PC-9 (cell line): ENCODE data around the gene AMBRA1. TPM values are rescaled to one million over a fixed set of nuclear protein-coding genes. Genes with fewer than 3 reads are reported as not detected.
A peak's percentile ranks its signal among the peaks of the same experiment; 100 is the strongest.
"Not testable (repeated sequence)": the region's sequence is repeated elsewhere in the genome, so short reads cannot be mapped to it uniquely, and the experiment has no call there.

ENCODE experiments used
- BruUV-seq: library from RNA; stranded (reverse); fragments of 400-500 nt; replicated peaks from 2 replicates; lab custom pipeline; 2021; lab: Mats Ljungman, UMichigan
- CTCF ChIA-PET: fragments of 300-600 bp; sonication (Branson Sonifier 250); formaldehyde crosslinking; loops from one replicate; lab custom pipeline; 2022; ENCODE audit warnings: antibody characterized with exemption; lab: Charles Lee
- POLR2A ChIA-PET: fragments of 300-600 bp; sonication (Branson Sonifier 250); formaldehyde crosslinking; loops from one replicate; lab custom pipeline; 2022; ENCODE audit warnings: antibody characterized with exemption; ENCODE audit not compliant: unreplicated experiment; lab: Charles Lee
- DNase-seq, 2 experiments: peaks; one replicate each; pipeline versions ENCODE4 v3.0.0 to v3.0.0-alpha.2; 2015 to 2022; ENCODE audit warnings: mixed read lengths in 1 of 2
- H2AFZ ChIP-seq: fragments of 200-600 bp; sonication (generic); 2 replicates; pipeline ENCODE4 v1.8.1; 2017; ENCODE audit warnings: antibody characterized with exemption
- H3F3A ChIP-seq: fragments of 200-600 bp; sonication (generic); 2 replicates; pipeline ENCODE4 v1.8.1; 2017; ENCODE audit warnings: antibody characterized with exemption, mild to moderate bottlenecking, low read depth; ENCODE audit not compliant: insufficient read depth
- H3K27ac ChIP-seq: fragments of 200-600 bp; sonication (generic); 2 replicates; pipeline ENCODE4 v1.6.1; 2016; ENCODE audit warnings: mixed run types
- H3K27me3 ChIP-seq: fragments of 200-600 bp; sonication (generic); 2 replicates; pipeline ENCODE4 v1.6.1; 2016; ENCODE audit warnings: low read depth, mixed run types; ENCODE audit not compliant: insufficient read depth
- H3K36me3 ChIP-seq: fragments of 200-600 bp; sonication (generic); 2 replicates; pipeline ENCODE4 v1.6.1; 2016; ENCODE audit warnings: low read depth, mixed run types
- H3K4me1 ChIP-seq: fragments of 200-600 bp; sonication (generic); replicated peaks from 2 replicates; pipeline ENCODE4 v1.6.1; 2016; ENCODE audit warnings: mixed run types; ENCODE audit not compliant: insufficient read depth
- H3K4me2 ChIP-seq: fragments of 200-600 bp; sonication (generic); 2 replicates; pipeline ENCODE4 v1.6.1; 2017; ENCODE audit warnings: mixed run types
- H3K4me3 ChIP-seq: fragments of 200-600 bp; sonication (generic); 2 replicates; pipeline ENCODE4 v1.6.1; 2016; ENCODE audit warnings: mixed run types
- H3K79me2 ChIP-seq: fragments of 200-600 bp; sonication (generic); 2 replicates; pipeline ENCODE4 v1.6.1; 2017; ENCODE audit warnings: low read depth, mixed run types
- H3K9me2 ChIP-seq: fragments of 200-600 bp; sonication (generic); 2 replicates; pipeline ENCODE4 v1.8.1; 2017; ENCODE audit warnings: mild to moderate bottlenecking; ENCODE audit not compliant: insufficient read depth
- H3K9me3 ChIP-seq: fragments of 200-600 bp; sonication (generic); 2 replicates; pipeline ENCODE4 v1.8.1; 2016; ENCODE audit warnings: low read depth; ENCODE audit not compliant: insufficient read depth
- H4K20me1 ChIP-seq: fragments of 200-600 bp; sonication (generic); 2 replicates; pipeline ENCODE4 v1.8.1; 2017; ENCODE audit not compliant: insufficient read depth
- CTCF ChIP-seq: fragments of 200-600 bp; sonication (generic); conservative IDR thresholded peaks from 2 replicates; pipeline ENCODE4 v1.6.1; 2017; ENCODE audit warnings: mixed run types, antibody characterized with exemption, mild to moderate bottlenecking, moderate library complexity
- EZH2 ChIP-seq: fragments of 200-600 bp; sonication (generic); IDR thresholded peaks from 2 replicates; pipeline ENCODE4 v1.8.0; 2017; ENCODE audit warnings: antibody characterized with exemption, low read depth
- intact Hi-C: fragments of 100-400 bp; cut with micrococcal nuclease; formaldehyde crosslinking; loops from one replicate; pipeline ENCODE4 v1.10.0; 2022; ENCODE audit not compliant: unreplicated experiment
- total RNA-seq: library from RNA; stranded (reverse); gene quantifications from 2 replicates; pipeline ENCODE4 v1.2.3, GENCODE V29; 2021

AMBRA1 gene
- total RNA-seq, 1 experiment from 2014 or later = 41.4 TPM

GRCh38 chr11:46590740-46591605 lies 2.9 kb downstream of the AMBRA1 start:
- Histone ChIP-seq H2AFZ (no peak overlapping the region), H3K9me2 (no peaks in the 10 kb centered on the region), H3K4me1 (peaks cover 30% of the 10 kb centered on the region), H3K79me2 (peaks cover 78% of the 10 kb centered on the region), H3F3A (peaks cover 10% of the 10 kb centered on the region; the same call in 1 of the 2 replicates), H3K27me3 (no peaks in the 10 kb centered on the region), H3K4me2 (peak overlapping the region; percentile 91), H4K20me1 (peaks cover 39% of the 10 kb centered on the region), H3K36me3 (peaks cover 4% of the 10 kb centered on the region), H3K9me3 (no peaks in the 10 kb centered on the region), H3K27ac (0 out of 2 replicates have a peak overlapping the region, but pooled peaks have one; percentile 5), H3K4me3 (peak overlapping the region; percentile 29; the same call in 1 of the 2 replicates)
- no TSS peak for BruUV-seq
- intact Hi-C loops = no loop called here
- POLR2A ChIA-PET = interaction anchor here (0.7 kb wide), 1 partner anchor 26 kb away, joined by 7 read pairs; the partner anchor contains the start of gene ATG13
- CTCF ChIA-PET = interaction anchor here (1.2 kb wide), 1 partner anchor 51 kb away, joined by 3 read pairs; no protein-coding TSS in a partner anchor
- no peak for DNase-seq
- no peak for TF ChIP-seq EZH2
- TF ChIP-seq CTCF = no peak

GRCh38 chr11:46588915-46589314 lies 4.9 kb downstream of the AMBRA1 start:
- Histone ChIP-seq H3K4me1 (peaks cover 20% of the 10 kb centered on the region), H3K9me2 (no peaks in the 10 kb centered on the region), H4K20me1 (peaks cover 49% of the 10 kb centered on the region), H3K9me3 (no peaks in the 10 kb centered on the region), H3K4me2 (0 out of 2 replicates have a peak overlapping the region, but pooled peaks have one; percentile 1), H3K27ac (no peak overlapping the region; the same call in 1 of the 2 replicates), H2AFZ (no peak overlapping the region), H3K36me3 (peaks cover 4% of the 10 kb centered on the region), H3F3A (peaks cover 10% of the 10 kb centered on the region; the same call in 1 of the 2 replicates), H3K27me3 (no peaks in the 10 kb centered on the region), H3K4me3 (no peak overlapping the region), H3K79me2 (peaks cover 93% of the 10 kb centered on the region)
- no peak for DNase-seq
- no TSS peak for BruUV-seq
- TF ChIP-seq EZH2 (no peak), CTCF (no peak)
- intact Hi-C loops = no loop called here
- ChIA-PET CTCF (no interaction called here), POLR2A (no interaction called here)

GRCh38 chr11:46588131-46588530 lies 5.7 kb downstream of the AMBRA1 start:
- Histone ChIP-seq H3K9me3 (no peaks in the 10 kb centered on the region), H3K27me3 (no peaks in the 10 kb centered on the region), H3K4me3 (no peak overlapping the region), H4K20me1 (peaks cover 49% of the 10 kb centered on the region), H3K27ac (no peak overlapping the region), H2AFZ (no peak overlapping the region), H3K36me3 (peaks cover 4% of the 10 kb centered on the region), H3K79me2 (peaks cover 86% of the 10 kb centered on the region), H3F3A (peaks cover 10% of the 10 kb centered on the region; the same call in 1 of the 2 replicates), H3K4me1 (peaks cover 20% of the 10 kb centered on the region), H3K9me2 (no peaks in the 10 kb centered on the region), H3K4me2 (no peak overlapping the region)
- TF ChIP-seq CTCF (no peak), EZH2 (no peak)
- no TSS peak for BruUV-seq
- intact Hi-C loops = no loop called here
- ChIA-PET CTCF (no interaction called here), POLR2A (interaction anchor here (0.7 kb wide), 1 partner anchor 670 kb away, joined by 4 read pairs; no protein-coding TSS in a partner anchor)
- no peak for DNase-seq

GRCh38 chr11:46583513-46583912 lies 10.3 kb downstream of the AMBRA1 start:
- intact Hi-C loops, H3K4me1 ChIP-seq, H3K36me3 ChIP-seq, H2AFZ ChIP-seq, H3K4me2 ChIP-seq, H3K4me3 ChIP-seq, H3K9me2 ChIP-seq, POLR2A ChIA-PET, H3K9me3 ChIP-seq, H3K27ac ChIP-seq, DNase-seq, H3K27me3 ChIP-seq, H3F3A ChIP-seq, CTCF ChIA-PET, BruUV-seq: not testable (repeated sequence)
- H4K20me1 ChIP-seq = peaks cover 39% of the 10 kb centered on the region
- H3K79me2 ChIP-seq = peaks cover 81% of the 10 kb centered on the region
